GM23248 (cell line): ENCODE data around the gene AFM. TPM values are rescaled to one million over a fixed set of nuclear protein-coding genes. Genes with fewer than 3 reads are reported as not detected.

ENCODE experiments used
- DNase-seq: peaks from one replicate; pipeline ENCODE4 v3.0.0-alpha.2; 2015
- H2AFZ ChIP-seq: fragments of 200-600 bp; sonication (generic); 2 replicates; pipeline ENCODE4 v1.6.1; 2016; ENCODE audit warnings: antibody characterized with exemption
- H3F3A ChIP-seq: fragments of 200-600 bp; sonication (generic); 2 replicates; pipeline ENCODE4 v1.6.1; 2016; ENCODE audit warnings: mild to moderate bottlenecking, antibody characterized with exemption, mixed run types; ENCODE audit not compliant: insufficient read depth
- H3K27ac ChIP-seq: fragments of 200-600 bp; sonication (generic); 2 replicates; pipeline ENCODE4 v1.5.1; 2016; ENCODE audit warnings: mild to moderate bottlenecking
- H3K27me3 ChIP-seq: fragments of 200-600 bp; sonication (generic); replicated peaks from 2 replicates; pipeline ENCODE4 v1.6.1; 2016; ENCODE audit warnings: mild to moderate bottlenecking; ENCODE audit not compliant: insufficient read depth
- H3K36me3 ChIP-seq: fragments of 200-600 bp; sonication (generic); 2 replicates; pipeline ENCODE4 v1.6.1; 2016; ENCODE audit warnings: low read depth, mild to moderate bottlenecking
- H3K4me1 ChIP-seq: fragments of 200-600 bp; sonication (generic); 2 replicates; pipeline ENCODE4 v1.6.1; 2016; ENCODE audit warnings: mild to moderate bottlenecking; ENCODE audit not compliant: insufficient read depth
- H3K4me2 ChIP-seq: fragments of 200-600 bp; sonication (generic); one replicate; pipeline ENCODE4 v1.6.1; 2016; ENCODE audit warnings: mild to moderate bottlenecking; ENCODE audit not compliant: unreplicated experiment
- H3K4me3 ChIP-seq: fragments of 200-600 bp; sonication (generic); 2 replicates; pipeline ENCODE4 v1.5.1; 2016; ENCODE audit warnings: mild to moderate bottlenecking
- H3K79me2 ChIP-seq: fragments of 200-600 bp; sonication (generic); 2 replicates; pipeline ENCODE4 v1.6.1; 2016; ENCODE audit warnings: mild to moderate bottlenecking; ENCODE audit not compliant: insufficient read depth
- H3K9ac ChIP-seq: fragments of 200-600 bp; sonication (generic); 2 replicates; pipeline ENCODE4 v1.6.1; 2016; ENCODE audit warnings: mild to moderate bottlenecking
- H3K9me2 ChIP-seq: fragments of 200-600 bp; sonication (generic); 2 replicates; pipeline ENCODE4 v1.6.1; 2016; ENCODE audit warnings: mixed run types, mild to moderate bottlenecking, moderate library complexity; ENCODE audit not compliant: insufficient read depth
- H3K9me3 ChIP-seq: fragments of 200-600 bp; sonication (generic); one replicate; pipeline ENCODE4 v1.6.1; 2017; ENCODE audit warnings: low read depth
- H4K20me1 ChIP-seq: fragments of 200-600 bp; sonication (generic); 2 replicates; pipeline ENCODE4 v1.6.0; 2016; ENCODE audit not compliant: insufficient read depth
- EZH2 ChIP-seq: fragments of 200-600 bp; sonication (generic); IDR thresholded peaks from 2 replicates; pipeline ENCODE4 v1.6.1; 2018; ENCODE audit warnings: antibody characterized with exemption, mild to moderate bottlenecking; ENCODE audit not compliant: insufficient read depth, poor library complexity, severe bottlenecking
- EZH2phosphoT487 ChIP-seq: fragments of 200-600 bp; sonication (generic); IDR thresholded peaks from 2 replicates; pipeline ENCODE4 v1.6.1; 2018; ENCODE audit warnings: antibody characterized with exemption, moderate library complexity, mild to moderate bottlenecking, low read depth; ENCODE audit not compliant: insufficient read depth
- WGBS, 2 experiments: methylation state at CpG; one replicate each; pipeline ENCODE4 v1.1.6; 2015 to 2017; ENCODE audit warnings: low lambda C conversion rate in 2 of 2, low coverage in 1 of 2; ENCODE audit errors: missing lambda C conversion rate in 2 of 2; 5-methylcytosine and 5-hydroxymethylcytosine counted together
- in situ Hi-C: fragments of 300-500 bp; cut with MboI; formaldehyde crosslinking; loops from 2 replicates; pipeline ENCODE4 v1.15.0; 2020
- polyA plus RNA-seq: library from polyadenylated mRNA; unstranded; fragments of >200 nt; fragmentation: Nextera tagmentation; extraction: Ambion mirVana; gene quantifications from 2 replicates; pipeline ENCODE4 v1.2.1, GENCODE V29; 2016
- total RNA-seq: library from RNA; depleted of rRNA; stranded (reverse); fragments of >200 nt; shearing (Covaris generic); gene quantifications from 2 replicates; pipeline ENCODE4 v1.2.3, GENCODE V29; 2014

Gene AFM
- total and polyA plus RNA-seq, 2 experiments from 2014 or later, result not detected

DNA sequence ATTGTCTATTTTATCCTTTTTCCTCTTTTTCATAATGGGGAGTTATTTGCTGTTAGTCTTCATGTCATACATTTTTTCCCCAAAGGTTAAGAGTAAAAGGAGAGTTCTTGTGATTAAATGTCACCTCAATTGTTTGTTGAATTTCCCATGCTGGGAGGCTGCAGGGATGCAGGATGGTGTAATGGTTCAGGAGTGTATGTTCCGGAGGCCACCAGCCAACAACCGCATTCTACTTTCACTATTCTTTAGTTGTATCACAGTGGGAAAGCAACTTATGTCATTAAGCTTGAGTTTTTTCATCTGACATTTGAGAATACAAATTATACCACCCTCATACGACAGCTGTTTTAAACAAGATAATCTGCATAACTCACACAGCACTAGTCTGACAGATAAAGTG, 30.1 kb upstream of the AFM start:
- peaks cover 40% of the 10 kb centered on the region for H3K4me1 ChIP-seq
- peak overlapping the region; percentile 61 for H3K4me2 ChIP-seq
- H3F3A ChIP-seq, result peaks cover 20% of the 10 kb centered on the region
- H3K36me3 ChIP-seq, result no peaks in the 10 kb centered on the region
- no peak for TF ChIP-seq EZH2phosphoT487
- TF ChIP-seq EZH2, result no peak
- H2AFZ ChIP-seq, result no peak overlapping the region
- peak overlapping the region; percentile 93 for H3K27ac ChIP-seq
- 45 to 46% methylated on average over 3 of the region's 3 CpGs for WGBS, 2 experiments
- no peaks in the 10 kb centered on the region for H4K20me1 ChIP-seq
- no peaks in the 10 kb centered on the region for H3K9me2 ChIP-seq
- H3K9ac ChIP-seq, result 0 out of 2 replicates have a peak overlapping the region, but pooled peaks have one; percentile 61
- H3K79me2 ChIP-seq, result no peaks in the 10 kb centered on the region
- H3K4me3 ChIP-seq, result no peak overlapping the region
- H3K27me3 ChIP-seq, result no peaks in the 10 kb centered on the region
- DNase-seq, result peak; percentile 58
- no peaks in the 10 kb centered on the region for H3K9me3 ChIP-seq
- in situ Hi-C loops, result no loop called here

DNA sequence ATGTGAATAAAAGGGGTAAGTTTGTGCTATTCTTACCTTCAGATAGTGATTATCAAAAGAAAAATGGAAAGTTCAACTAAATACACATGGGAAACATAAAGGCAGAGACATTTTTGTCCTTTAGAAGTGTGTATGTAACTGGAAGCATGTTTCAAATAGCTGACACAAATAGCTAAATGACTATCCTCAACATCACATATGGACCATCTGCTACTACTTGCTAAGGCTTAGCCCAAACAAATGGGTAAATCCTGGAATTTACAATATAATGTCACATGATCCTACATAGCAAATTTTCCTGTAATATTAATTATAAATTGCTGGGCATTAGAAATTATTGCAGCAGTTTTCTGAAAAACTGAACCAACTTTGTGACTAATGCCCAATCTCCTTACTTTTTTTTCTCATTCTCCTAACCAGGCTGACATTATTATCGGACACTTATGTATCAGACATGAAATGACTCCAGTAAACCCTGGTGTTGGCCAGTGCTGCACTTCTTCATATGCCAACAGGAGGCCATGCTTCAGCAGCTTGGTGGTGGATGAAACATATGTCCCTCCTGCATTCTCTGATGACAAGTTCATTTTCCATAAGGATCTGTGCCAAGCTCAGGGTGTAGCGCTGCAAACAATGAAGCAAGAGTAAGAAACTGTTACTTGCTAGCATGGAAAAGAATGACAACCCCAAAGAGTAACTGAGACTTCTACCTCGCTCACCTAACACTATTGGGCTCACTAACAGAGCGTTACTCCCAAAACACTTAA, 29.4 kb upstream of the AFM start:
- no peak for TF ChIP-seq EZH2phosphoT487
- TF ChIP-seq EZH2, result no peak
- H3K27me3 ChIP-seq, result no peaks in the 10 kb centered on the region
- no peak overlapping the region for H3K9ac ChIP-seq
- in situ Hi-C loops, result no loop called here
- H2AFZ ChIP-seq, result no peak overlapping the region
- WGBS, 2 experiments, result 82 to 84% methylated on average over 4 of the region's 4 CpGs
- peaks cover 20% of the 10 kb centered on the region for H3F3A ChIP-seq
- no peak overlapping the region for H3K27ac ChIP-seq
- H3K79me2 ChIP-seq, result no peaks in the 10 kb centered on the region
- H3K4me3 ChIP-seq, result no peak overlapping the region
- no peaks in the 10 kb centered on the region for H3K36me3 ChIP-seq
- peaks cover 40% of the 10 kb centered on the region for H3K4me1 ChIP-seq
- no peaks in the 10 kb centered on the region for H3K9me3 ChIP-seq
- DNase-seq, result peak; percentile 42
- no peak overlapping the region for H3K4me2 ChIP-seq
- no peaks in the 10 kb centered on the region for H4K20me1 ChIP-seq
- H3K9me2 ChIP-seq, result no peaks in the 10 kb centered on the region

GRCh38 chr4:73452953-73453700, 28.4 kb upstream of the AFM start:
- Histone ChIP-seq H4K20me1 (no peaks in the 10 kb centered on the region), H2AFZ (no peak overlapping the region), H3K4me3 (no peak overlapping the region), H3K27ac (no peak overlapping the region), H3K4me1 (peaks cover 31% of the 10 kb centered on the region), H3F3A (peaks cover 20% of the 10 kb centered on the region), H3K9ac (no peak overlapping the region), H3K9me2 (no peaks in the 10 kb centered on the region), H3K79me2 (no peaks in the 10 kb centered on the region), H3K4me2 (no peak overlapping the region), H3K36me3 (no peaks in the 10 kb centered on the region), H3K27me3 (no peaks in the 10 kb centered on the region), H3K9me3 (no peaks in the 10 kb centered on the region)
- TF ChIP-seq EZH2phosphoT487, result no peak
- TF ChIP-seq EZH2, result no peak
- DNase-seq, result no peak
- in situ Hi-C loops, result no loop called here
- WGBS, 2 experiments, result 61 to 67% methylated on average over 2 of the region's 2 CpGs

GRCh38 chr4:73453701-73454005, 27.9 kb upstream of the AFM start:
- no peak for DNase-seq
- Histone ChIP-seq H3K27ac (no peak overlapping the region), H3K4me2 (no peak overlapping the region), H3K27me3 (no peaks in the 10 kb centered on the region), H3K9me3 (no peaks in the 10 kb centered on the region), H3K4me1 (peaks cover 31% of the 10 kb centered on the region), H3K9me2 (no peaks in the 10 kb centered on the region), H3K9ac (no peak overlapping the region), H4K20me1 (no peaks in the 10 kb centered on the region), H3F3A (peaks cover 20% of the 10 kb centered on the region), H3K79me2 (no peaks in the 10 kb centered on the region), H3K4me3 (no peak overlapping the region), H2AFZ (no peak overlapping the region), H3K36me3 (no peaks in the 10 kb centered on the region)
- TF ChIP-seq EZH2phosphoT487 (no peak), EZH2 (no peak)
- in situ Hi-C loops, result no loop called here
